GM12864 (cell line): ENCODE data around the gene TOM1L2.

Experiments used
- DNase-seq: peaks from one replicate; pipeline ENCODE4 v3.0.0-alpha.2; 2011; ENCODE audit warnings: low read depth
- H3K4me3 ChIP-seq: 2 replicates; pipeline ENCODE4 v1.5.1; 2011; ENCODE audit warnings: mild to moderate bottlenecking, low read depth, low read length, control low read depth
- TF ChIP-seq, protein P1 (sequence below): IDR thresholded peaks from 2 replicates; pipeline ENCODE4 v1.5.1; 2011; ENCODE audit warnings: low read depth, mild to moderate bottlenecking, moderate library complexity, low read length, control low read depth, inconsistent platforms; ENCODE audit errors: missing control alignments

Gene TOM1L2

DNA sequence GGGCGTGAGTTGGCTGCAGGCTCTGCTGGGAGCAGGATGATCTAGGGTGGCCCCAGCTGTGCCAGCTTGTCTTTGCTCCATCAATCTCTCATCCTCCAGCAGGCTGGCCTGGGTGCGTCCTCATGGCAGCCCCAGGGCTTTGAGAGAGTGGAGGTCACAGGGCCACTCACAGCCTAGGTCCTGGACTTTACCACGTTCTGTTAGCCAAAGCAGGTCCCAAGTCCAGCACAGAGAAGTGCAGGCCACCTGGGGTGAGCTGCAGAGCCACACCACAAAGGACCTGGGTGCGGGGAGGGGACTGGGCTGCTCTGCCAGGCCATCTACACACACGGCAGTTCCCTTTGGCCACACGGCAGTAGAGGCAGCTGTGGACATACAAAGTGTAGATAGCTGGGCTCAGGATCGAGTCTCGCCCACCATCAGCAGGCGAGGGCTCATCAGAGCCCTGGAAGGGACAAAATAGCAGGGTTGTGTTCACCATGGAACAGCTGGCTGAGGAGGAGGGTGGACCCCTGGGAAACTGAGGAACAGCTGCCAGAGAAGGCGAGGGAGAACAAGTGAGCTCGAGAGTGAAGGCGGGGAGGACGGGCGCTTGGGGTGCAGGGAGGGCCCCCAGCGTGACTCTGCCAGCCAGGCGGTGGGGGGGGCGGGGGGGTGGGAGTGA is 165.5 kb downstream of the TOM1L2 start:
- no peak for DNase-seq

DNA sequence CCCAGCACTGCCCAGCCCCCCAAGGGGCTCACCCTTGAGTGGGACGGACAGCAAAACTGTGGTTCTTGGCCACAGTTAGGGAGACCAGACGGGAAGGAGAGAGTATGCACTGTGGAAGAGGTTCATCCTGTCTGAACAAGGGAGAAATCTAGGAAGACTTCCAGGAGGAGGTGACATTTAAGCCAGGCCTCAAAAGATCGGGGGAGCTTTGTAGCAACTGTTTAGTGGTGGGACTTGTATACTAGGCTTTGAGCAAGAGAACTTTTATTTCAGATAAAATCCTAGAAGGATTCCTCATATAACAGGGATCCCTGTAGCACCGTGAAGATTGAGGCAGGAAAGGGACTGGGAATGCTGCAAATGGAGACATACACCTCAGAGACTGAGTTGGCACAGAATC is 166.2 kb downstream of the TOM1L2 start:
- no peak for DNase-seq
- TF ChIP-seq, protein P1, sequence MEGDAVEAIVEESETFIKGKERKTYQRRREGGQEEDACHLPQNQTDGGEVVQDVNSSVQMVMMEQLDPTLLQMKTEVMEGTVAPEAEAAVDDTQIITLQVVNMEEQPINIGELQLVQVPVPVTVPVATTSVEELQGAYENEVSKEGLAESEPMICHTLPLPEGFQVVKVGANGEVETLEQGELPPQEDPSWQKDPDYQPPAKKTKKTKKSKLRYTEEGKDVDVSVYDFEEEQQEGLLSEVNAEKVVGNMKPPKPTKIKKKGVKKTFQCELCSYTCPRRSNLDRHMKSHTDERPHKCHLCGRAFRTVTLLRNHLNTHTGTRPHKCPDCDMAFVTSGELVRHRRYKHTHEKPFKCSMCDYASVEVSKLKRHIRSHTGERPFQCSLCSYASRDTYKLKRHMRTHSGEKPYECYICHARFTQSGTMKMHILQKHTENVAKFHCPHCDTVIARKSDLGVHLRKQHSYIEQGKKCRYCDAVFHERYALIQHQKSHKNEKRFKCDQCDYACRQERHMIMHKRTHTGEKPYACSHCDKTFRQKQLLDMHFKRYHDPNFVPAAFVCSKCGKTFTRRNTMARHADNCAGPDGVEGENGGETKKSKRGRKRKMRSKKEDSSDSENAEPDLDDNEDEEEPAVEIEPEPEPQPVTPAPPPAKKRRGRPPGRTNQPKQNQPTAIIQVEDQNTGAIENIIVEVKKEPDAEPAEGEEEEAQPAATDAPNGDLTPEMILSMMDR = no peak
- H3K4me3 ChIP-seq = no peak overlapping the region

More for the DNA sequence above, 165.5 kb downstream of the TOM1L2 start:
- TF ChIP-seq, protein P1 = no peak
- no peak overlapping the region for H3K4me3 ChIP-seq

DNA sequence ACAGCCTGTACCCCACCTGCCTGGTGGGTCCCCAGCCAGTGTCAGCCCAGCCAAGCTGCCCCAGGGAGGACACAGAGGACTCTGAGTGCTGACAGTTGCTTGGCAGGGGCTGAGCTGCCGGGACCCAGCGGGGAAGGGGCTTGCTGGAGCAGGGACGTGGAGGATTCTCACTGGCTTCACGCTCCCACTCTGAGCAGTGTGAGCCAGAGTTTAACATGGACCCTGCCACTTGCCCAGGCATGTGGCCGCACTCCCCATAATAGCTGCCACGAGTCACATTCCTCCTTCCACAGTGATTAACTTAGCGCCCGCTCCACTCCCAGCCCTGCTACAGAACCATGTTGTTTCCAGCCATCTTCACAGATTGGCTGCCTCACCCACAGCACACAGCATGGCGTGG is 166.6 kb downstream of the TOM1L2 start:
- H3K4me3 ChIP-seq = no peak overlapping the region
- DNase-seq = no peak
- TF ChIP-seq, protein P1 = no peak

DNA sequence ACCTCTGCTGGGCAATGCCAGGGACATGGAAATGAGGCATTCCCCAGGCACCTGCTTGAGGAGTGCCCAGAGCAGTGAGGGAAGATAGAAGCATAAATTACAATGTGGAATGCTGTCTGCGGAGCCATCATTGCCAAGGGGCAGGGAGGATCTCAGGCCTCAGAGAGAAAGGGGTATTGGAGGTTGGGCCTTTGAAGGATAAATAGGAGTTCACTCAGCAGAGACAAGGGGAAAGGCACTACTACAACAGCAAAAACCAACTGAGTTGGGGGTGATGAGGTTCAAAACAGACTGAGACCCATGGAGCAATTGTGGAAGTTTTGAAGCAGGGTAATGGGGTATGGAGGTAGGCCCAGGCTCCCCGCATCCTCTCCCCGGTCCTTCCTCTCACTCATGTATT is 168.2 kb downstream of the TOM1L2 start:
- TF ChIP-seq, protein P1 = no peak
- no peak for DNase-seq

DNA sequence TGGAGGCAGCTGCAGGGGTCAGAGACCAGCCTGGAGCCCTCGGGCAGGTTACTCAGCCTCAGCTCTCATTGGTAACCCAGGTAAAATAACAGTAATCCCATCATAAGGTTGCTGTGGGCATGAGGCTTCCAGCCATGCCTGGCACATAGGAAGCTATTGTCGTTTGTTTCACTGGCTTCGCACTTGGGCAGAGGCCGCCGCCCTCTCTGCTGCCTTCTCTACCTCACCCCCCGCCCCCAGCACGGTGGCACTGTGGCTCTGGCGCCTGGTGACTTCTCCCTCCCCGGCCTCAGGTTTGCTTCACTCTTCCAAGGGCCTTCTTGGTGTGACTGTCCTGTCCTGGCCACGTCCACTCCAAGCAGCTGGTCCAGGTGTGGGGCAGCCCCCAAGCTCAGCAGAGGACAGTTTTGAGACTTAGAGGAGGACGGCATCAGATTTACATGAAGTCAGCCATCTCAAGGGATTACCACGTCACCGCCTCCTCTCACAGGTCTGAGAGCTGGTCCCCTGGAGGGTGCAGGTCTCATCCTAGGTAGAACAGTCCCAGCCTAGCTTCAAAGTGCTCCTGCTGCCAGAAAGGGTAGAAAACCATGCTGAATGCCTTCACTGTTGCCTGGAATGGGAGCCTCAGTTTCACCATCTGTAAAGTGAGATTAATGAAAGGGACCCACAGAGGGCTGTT is 170.3 kb downstream of the TOM1L2 start:
- no peak overlapping the region for H3K4me3 ChIP-seq
- DNase-seq = no peak
- TF ChIP-seq, protein P1 = no peak

More for the DNA sequence above, 168.2 kb downstream of the TOM1L2 start:
- H3K4me3 ChIP-seq = no peak overlapping the region

- TF ChIP-seq, protein P1 = no peak
- DNase-seq = no peak
- H3K4me3 ChIP-seq = no peak overlapping the region
Measured at GRCh38 chr17:17800504-17801021, 171.6 kb downstream of the TOM1L2 start.
